ENCODE data around the gene IRAG1.
A peak's percentile ranks its signal among the peaks of the same experiment; 100 is the strongest.

The IRAG1 gene

DNA sequence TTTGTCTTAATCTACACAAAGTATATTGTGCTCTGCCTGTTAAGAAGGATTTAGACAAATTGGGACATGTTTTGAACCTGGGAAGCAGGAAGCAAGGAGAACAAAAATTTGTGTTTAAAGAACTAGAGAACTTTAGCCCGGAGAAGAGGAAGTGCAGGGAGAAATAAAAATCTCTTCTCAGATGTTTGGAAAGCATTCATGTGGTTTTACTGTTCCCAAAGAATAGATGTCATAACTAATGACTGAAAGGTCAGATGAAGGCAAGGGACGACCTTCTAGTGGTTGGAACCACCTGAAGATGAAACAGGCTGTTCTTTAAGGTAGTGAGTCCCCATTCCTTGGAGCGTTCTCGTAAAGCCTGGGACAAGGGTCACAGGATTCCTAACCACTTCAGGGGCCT, 38.3 kb downstream of the IRAG1 start:
- TF ChIP-seq TCF12 (IDR thresholded peaks at IDR 0.05; ENCODE audit: low read depth) (no peak), CEBPB (IDR thresholded peaks at IDR 0.05) (no peak), RAD21 (IDR thresholded peaks at IDR 0.05; ENCODE audit: low read depth) (no peak), FOXM1 (IDR thresholded peaks at IDR 0.05; ENCODE audit: borderline replicate concordance, low read depth) (no peak), TAF1 (IDR thresholded peaks at IDR 0.05; ENCODE audit: low read depth) (no peak), CREB1 (IDR thresholded peaks at IDR 0.05; ENCODE audit: low read depth) (no peak)
- TF ChIP-seq, protein P1, sequence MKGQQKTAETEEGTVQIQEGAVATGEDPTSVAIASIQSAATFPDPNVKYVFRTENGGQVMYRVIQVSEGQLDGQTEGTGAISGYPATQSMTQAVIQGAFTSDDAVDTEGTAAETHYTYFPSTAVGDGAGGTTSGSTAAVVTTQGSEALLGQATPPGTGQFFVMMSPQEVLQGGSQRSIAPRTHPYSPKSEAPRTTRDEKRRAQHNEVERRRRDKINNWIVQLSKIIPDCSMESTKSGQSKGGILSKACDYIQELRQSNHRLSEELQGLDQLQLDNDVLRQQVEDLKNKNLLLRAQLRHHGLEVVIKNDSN (IDR thresholded peaks at IDR 0.05), result no peak
- TF ChIP-seq, protein P2, sequence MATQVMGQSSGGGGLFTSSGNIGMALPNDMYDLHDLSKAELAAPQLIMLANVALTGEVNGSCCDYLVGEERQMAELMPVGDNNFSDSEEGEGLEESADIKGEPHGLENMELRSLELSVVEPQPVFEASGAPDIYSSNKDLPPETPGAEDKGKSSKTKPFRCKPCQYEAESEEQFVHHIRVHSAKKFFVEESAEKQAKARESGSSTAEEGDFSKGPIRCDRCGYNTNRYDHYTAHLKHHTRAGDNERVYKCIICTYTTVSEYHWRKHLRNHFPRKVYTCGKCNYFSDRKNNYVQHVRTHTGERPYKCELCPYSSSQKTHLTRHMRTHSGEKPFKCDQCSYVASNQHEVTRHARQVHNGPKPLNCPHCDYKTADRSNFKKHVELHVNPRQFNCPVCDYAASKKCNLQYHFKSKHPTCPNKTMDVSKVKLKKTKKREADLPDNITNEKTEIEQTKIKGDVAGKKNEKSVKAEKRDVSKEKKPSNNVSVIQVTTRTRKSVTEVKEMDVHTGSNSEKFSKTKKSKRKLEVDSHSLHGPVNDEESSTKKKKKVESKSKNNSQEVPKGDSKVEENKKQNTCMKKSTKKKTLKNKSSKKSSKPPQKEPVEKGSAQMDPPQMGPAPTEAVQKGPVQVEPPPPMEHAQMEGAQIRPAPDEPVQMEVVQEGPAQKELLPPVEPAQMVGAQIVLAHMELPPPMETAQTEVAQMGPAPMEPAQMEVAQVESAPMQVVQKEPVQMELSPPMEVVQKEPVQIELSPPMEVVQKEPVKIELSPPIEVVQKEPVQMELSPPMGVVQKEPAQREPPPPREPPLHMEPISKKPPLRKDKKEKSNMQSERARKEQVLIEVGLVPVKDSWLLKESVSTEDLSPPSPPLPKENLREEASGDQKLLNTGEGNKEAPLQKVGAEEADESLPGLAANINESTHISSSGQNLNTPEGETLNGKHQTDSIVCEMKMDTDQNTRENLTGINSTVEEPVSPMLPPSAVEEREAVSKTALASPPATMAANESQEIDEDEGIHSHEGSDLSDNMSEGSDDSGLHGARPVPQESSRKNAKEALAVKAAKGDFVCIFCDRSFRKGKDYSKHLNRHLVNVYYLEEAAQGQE (IDR thresholded peaks at IDR 0.05; ENCODE audit: low read depth), result no peak

DNA sequence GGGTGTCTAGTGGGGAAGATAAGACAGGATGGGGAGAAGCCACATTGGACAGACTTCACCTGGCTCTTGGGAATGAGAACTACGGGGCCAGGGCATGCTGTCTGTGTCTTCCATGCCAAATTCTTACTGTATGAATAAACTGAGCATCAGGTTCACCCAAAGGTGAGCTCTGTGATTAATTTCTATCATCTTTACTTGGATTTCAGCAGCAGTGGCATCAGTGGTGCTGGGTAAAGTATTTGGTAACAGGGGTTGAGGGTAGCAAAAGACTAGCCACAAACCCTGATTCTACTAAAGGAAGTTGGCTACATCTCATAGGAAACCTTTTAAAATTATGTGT, 38.8 kb downstream of the IRAG1 start:
- TF ChIP-seq FOXM1 (IDR thresholded peaks at IDR 0.05; ENCODE audit: borderline replicate concordance, low read depth) (no peak), CEBPB (IDR thresholded peaks at IDR 0.05) (no peak), YY1 (IDR thresholded peaks at IDR 0.05; ENCODE audit: low read depth) (no peak), TCF12 (IDR thresholded peaks at IDR 0.05; ENCODE audit: low read depth) (no peak), EP300 (IDR thresholded peaks at IDR 0.05; ENCODE audit: borderline replicate concordance) (no peak), RAD21 (IDR thresholded peaks at IDR 0.05; ENCODE audit: low read depth) (no peak), ZBTB7A (IDR thresholded peaks at IDR 0.05; ENCODE audit: low read depth) (no peak), TAF1 (IDR thresholded peaks at IDR 0.05; ENCODE audit: low read depth) (no peak), EGR1 (IDR thresholded peaks at IDR 0.05) (no peak), TEAD4 (IDR thresholded peaks at IDR 0.05) (no peak), CREB1 (IDR thresholded peaks at IDR 0.05; ENCODE audit: low read depth) (no peak), NFIC (IDR thresholded peaks at IDR 0.05) (no peak)
- TF ChIP-seq, protein P3, sequence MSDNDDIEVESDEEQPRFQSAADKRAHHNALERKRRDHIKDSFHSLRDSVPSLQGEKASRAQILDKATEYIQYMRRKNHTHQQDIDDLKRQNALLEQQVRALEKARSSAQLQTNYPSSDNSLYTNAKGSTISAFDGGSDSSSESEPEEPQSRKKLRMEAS (IDR thresholded peaks at IDR 0.05), result no peak
- TF ChIP-seq, protein P1 (IDR thresholded peaks at IDR 0.05), result no peak
- TF ChIP-seq, protein P2 (IDR thresholded peaks at IDR 0.05; ENCODE audit: low read depth), result no peak

DNA sequence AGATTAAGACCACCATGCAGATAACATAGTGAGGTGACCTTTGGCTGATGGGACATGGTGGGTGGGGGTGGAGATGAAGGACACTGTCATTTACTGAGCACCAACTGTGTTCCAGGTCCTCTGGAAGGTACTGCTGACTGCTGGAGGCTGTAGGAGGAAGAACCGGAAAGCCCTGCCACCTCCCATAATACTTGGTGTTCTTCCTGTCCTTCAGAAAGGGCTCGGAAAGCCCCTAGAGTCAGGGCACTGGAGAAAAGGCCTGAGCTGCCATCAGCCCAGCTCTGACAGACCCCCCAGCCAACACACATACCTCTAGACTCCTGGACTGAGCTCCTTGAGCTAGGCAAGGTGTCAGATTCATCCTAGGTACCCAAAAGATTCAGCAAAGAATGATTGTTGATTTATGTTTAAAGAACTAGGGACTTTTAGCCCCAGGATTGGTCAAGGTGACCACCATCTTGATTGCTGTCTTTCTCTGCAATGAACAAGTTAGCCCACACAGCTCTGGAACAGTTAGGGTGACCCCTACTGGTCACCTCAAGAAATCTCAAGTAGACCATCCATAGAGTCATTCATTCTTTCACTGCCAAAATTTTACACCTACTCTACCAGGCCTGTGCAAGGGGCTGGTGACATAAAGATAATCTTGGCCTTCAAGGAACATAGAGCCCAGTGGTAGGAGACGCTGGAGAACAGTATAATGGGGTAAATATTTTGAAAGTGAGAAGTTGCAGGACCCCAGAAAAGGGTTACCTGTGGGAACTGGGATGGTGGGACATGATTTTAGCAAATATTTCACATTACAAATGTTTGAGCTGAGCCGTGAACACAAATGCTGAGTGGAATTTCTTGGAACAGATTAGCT, 39.4 kb downstream of the IRAG1 start:
- TF ChIP-seq EP300 (IDR thresholded peaks at IDR 0.05; ENCODE audit: borderline replicate concordance), result no peak
- peak; percentile 93 for TF ChIP-seq RAD21 (IDR thresholded peaks at IDR 0.05; ENCODE audit: low read depth)
- TF ChIP-seq YY1 (IDR thresholded peaks at IDR 0.05; ENCODE audit: low read depth), result peak; percentile 59; the same call in 1 of the 2 replicates

DNA sequence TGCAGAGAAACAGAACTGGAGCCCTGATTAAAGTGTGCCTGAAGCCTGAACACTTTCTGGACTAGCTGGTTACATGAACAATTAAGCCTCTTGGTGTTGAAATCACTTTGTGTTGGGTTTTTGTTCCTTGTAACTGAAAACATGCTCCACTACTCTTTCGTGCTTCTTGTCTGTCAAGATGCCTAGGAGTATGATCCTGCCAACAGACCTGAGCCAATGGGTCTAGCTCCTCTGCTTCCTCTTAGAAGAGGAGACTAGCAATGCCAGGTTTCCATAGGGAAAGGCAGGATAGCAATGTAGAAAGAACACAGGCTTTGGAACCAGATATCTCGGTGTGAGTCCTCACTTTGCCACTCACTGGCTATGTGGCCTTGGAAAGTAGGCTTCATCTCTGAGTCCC, 40.3 kb downstream of the IRAG1 start:
- TF ChIP-seq YY1 (IDR thresholded peaks at IDR 0.05; ENCODE audit: low read depth) (no peak), EGR1 (IDR thresholded peaks at IDR 0.05) (no peak), EP300 (IDR thresholded peaks at IDR 0.05; ENCODE audit: borderline replicate concordance) (no peak)

DNA sequence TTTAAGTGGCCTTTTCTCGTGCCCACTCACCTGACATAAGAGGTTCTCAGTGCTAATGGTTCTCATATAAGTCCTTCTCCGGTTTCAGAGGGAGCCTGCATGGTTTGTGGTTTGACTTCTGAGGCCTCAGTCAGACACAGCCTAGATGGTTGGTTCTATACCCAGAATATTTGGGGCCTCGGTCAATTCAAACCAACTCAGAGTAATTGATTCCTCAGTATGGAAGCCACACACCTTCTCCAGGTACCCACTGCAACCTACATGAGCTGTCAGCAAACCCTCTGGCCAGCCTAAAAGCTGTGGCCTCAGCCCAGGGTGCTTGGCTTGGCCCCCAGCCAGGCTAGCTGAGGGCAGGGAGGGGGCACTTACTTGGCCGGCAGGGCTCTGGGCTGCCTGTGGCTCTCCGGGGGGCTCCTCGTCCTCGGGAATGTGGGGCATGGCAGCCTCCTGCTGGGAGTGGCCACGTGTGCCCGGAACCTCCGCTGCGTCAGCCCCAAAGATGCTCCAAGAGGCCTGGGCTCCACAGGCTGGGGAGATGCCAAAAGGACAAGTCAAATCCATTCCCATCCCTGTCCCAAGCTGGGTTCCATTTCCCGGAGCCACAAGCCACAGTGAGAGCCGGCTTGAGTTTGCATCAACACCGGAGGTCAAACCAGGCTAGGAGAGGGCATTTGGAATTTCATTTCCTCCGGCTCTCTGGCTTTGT, 41.7 kb downstream of the IRAG1 start:
- TF ChIP-seq RAD21 (IDR thresholded peaks at IDR 0.05; ENCODE audit: low read depth) (no peak), ZBTB7A (IDR thresholded peaks at IDR 0.05; ENCODE audit: low read depth) (no peak), NFIC (IDR thresholded peaks at IDR 0.05) (peak; percentile 46; the same call in 1 of the 2 replicates)
- TF ChIP-seq, protein P1 (IDR thresholded peaks at IDR 0.05), result peak; percentile 52

DNA sequence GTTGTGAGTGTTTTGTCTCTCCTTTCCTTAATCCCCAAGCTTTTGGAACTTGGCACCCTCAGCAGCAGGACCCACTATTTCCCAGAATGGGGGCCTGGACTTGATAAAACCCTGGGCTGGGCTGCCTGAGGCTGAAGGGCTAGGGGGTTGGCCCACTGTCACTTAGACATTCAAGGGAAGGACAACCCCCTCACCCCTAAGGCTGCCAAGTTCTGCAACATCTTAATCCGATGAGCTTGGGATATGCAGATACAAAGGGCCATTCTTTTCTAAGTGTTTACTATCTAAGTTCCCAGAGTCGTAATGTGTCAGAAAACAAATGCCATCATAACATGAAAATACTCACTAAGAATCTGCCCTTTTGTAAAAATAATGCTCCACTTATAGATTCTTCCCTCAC, 42.9 kb downstream of the IRAG1 start:
- TF ChIP-seq RAD21 (IDR thresholded peaks at IDR 0.05; ENCODE audit: low read depth) (no peak), TAF1 (IDR thresholded peaks at IDR 0.05; ENCODE audit: low read depth) (no peak), EP300 (IDR thresholded peaks at IDR 0.05; ENCODE audit: borderline replicate concordance) (no peak), CEBPB (IDR thresholded peaks at IDR 0.05) (no peak), YY1 (IDR thresholded peaks at IDR 0.05; ENCODE audit: low read depth) (no peak), NFIC (IDR thresholded peaks at IDR 0.05) (no peak), CREB1 (IDR thresholded peaks at IDR 0.05; ENCODE audit: low read depth) (no peak), EGR1 (IDR thresholded peaks at IDR 0.05) (no peak), TCF12 (IDR thresholded peaks at IDR 0.05; ENCODE audit: low read depth) (no peak), ZBTB7A (IDR thresholded peaks at IDR 0.05; ENCODE audit: low read depth) (no peak)
- TF ChIP-seq, protein P1 (IDR thresholded peaks at IDR 0.05), result no peak
- TF ChIP-seq, protein P2 (IDR thresholded peaks at IDR 0.05; ENCODE audit: low read depth), result no peak
- TF ChIP-seq, protein P3 (IDR thresholded peaks at IDR 0.05), result no peak
